WTC11 (cell line): ENCODE measurements around the gene SMYD3. TPM values are rescaled to one million over a fixed set of nuclear protein-coding genes. Genes with fewer than 3 reads are reported as not detected.

Experiments used
- ATAC-seq: fragments of 200-7000 bp; cut with Tn5 transposase; 2 replicates; pipeline ENCODE4 v1.10.0; 2021; ENCODE audit warnings: mild to moderate bottlenecking, moderate library complexity
- CTCF ChIA-PET: fragments of 300-600 bp; sonication (Branson Sonifier 250); formaldehyde crosslinking; loops from one replicate; lab custom pipeline; 2021; ENCODE audit warnings: antibody characterized with exemption; lab: Charles Lee
- POLR2A ChIA-PET: fragments of 350-600 bp; sonication (Branson Sonifier 250); formaldehyde crosslinking; loops from one replicate; lab custom pipeline; 2021; ENCODE audit warnings: antibody characterized with exemption; lab: Charles Lee
- DNase-seq: peaks from one replicate; pipeline ENCODE4 v3.0.0; 2021; ENCODE audit warnings: low spot score
- H3K27ac Mint-ChIP-seq: 2 replicates; pipeline ENCODE4 v1.8.0; 2021; ENCODE audit warnings: mixed read lengths
- H3K27me3 Mint-ChIP-seq: 2 replicates; pipeline ENCODE4 v1.8.0; 2021; ENCODE audit warnings: low read depth, mild to moderate bottlenecking, moderate library complexity, mixed read lengths
- H3K36me3 Mint-ChIP-seq: 2 replicates; pipeline ENCODE4 v1.8.0; 2021; ENCODE audit warnings: mixed read lengths
- H3K4me1 Mint-ChIP-seq: 2 replicates; pipeline ENCODE4 v1.8.0; 2022; ENCODE audit warnings: mixed read lengths
- H3K4me3 Mint-ChIP-seq: 2 replicates; pipeline ENCODE4 v1.8.0; 2021; ENCODE audit warnings: mild to moderate bottlenecking, moderate library complexity, mixed read lengths
- H3K9me3 Mint-ChIP-seq: 2 replicates; pipeline ENCODE4 v1.8.0; 2021; ENCODE audit warnings: mixed read lengths
- E2F1 ChIP-seq: sonication (generic); formaldehyde crosslinking; IDR thresholded peaks from 2 replicates; pipeline ENCODE4 v1.8.0; 2022; ENCODE audit warnings: mild to moderate bottlenecking, missing genetic modification reagents
- E2F4 ChIP-seq: sonication (generic); formaldehyde crosslinking; IDR thresholded peaks from 2 replicates; pipeline ENCODE4 v1.8.1; 2022; ENCODE audit warnings: low read depth, mild to moderate bottlenecking, moderate library complexity, missing genetic modification reagents, borderline replicate concordance
- ELF4 ChIP-seq: sonication (generic); formaldehyde crosslinking; IDR thresholded peaks from 2 replicates; pipeline ENCODE4 v1.8.1; 2022; ENCODE audit warnings: low read depth, mild to moderate bottlenecking, moderate library complexity, missing genetic modification reagents
- HMGA2 ChIP-seq: fragments of 250-450 bp; sonication (Bioruptor Pico); IDR thresholded peaks from 2 replicates; pipeline ENCODE4 v1.4.0; 2021; ENCODE audit warnings: mild to moderate bottlenecking, moderate library complexity
- JAZF1 ChIP-seq: fragments of 250-450 bp; sonication (Bioruptor Pico); IDR thresholded peaks from 2 replicates; pipeline ENCODE4 v1.9.0; 2021; ENCODE audit warnings: moderate library complexity, mild to moderate bottlenecking, inconsistent platforms
- NFATC4 ChIP-seq: fragments of 250-450 bp; sonication (Bioruptor Pico); IDR thresholded peaks from 2 replicates; pipeline ENCODE4 v1.9.0; 2021; ENCODE audit warnings: mild to moderate bottlenecking
- NR2C2 ChIP-seq: sonication (generic); formaldehyde crosslinking; IDR thresholded peaks from 2 replicates; pipeline ENCODE4 v1.8.0; 2022; ENCODE audit warnings: mild to moderate bottlenecking, missing genetic modification reagents
- NR3C1 ChIP-seq: sonication (generic); formaldehyde crosslinking; conservative IDR thresholded peaks from 2 replicates; pipeline ENCODE4 v1.8.1; 2023; ENCODE audit warnings: low read depth, mild to moderate bottlenecking, missing genetic modification reagents
- OVOL2 ChIP-seq: fragments of 250-450 bp; sonication (Bioruptor Pico); IDR thresholded peaks from 2 replicates; pipeline ENCODE4 v1.9.0; 2021; ENCODE audit warnings: mild to moderate bottlenecking, borderline replicate concordance
- RORB ChIP-seq: fragments of 250-450 bp; sonication (Bioruptor Pico); IDR thresholded peaks from 2 replicates; pipeline ENCODE4 v1.9.0; 2021; ENCODE audit warnings: mild to moderate bottlenecking
- SMAD4 ChIP-seq: sonication (generic); formaldehyde crosslinking; IDR thresholded peaks from 2 replicates; pipeline ENCODE4 v1.8.0; 2022; ENCODE audit warnings: mild to moderate bottlenecking, missing genetic modification reagents
- USF2 ChIP-seq: sonication (generic); formaldehyde crosslinking; IDR thresholded peaks from 2 replicates; pipeline ENCODE4 v1.8.1; 2023; ENCODE audit warnings: mild to moderate bottlenecking, missing genetic modification reagents, moderate library complexity
- ZBTB21 ChIP-seq: sonication (generic); formaldehyde crosslinking; IDR thresholded peaks from 2 replicates; pipeline ENCODE4 v1.8.1; 2023; ENCODE audit warnings: mild to moderate bottlenecking, missing genetic modification reagents, borderline replicate concordance
- ZNF121 ChIP-seq: sonication (generic); formaldehyde crosslinking; IDR thresholded peaks from 2 replicates; pipeline ENCODE4 v1.8.0; 2023; ENCODE audit warnings: missing genetic modification reagents
- ZNF671 ChIP-seq: fragments of 250-450 bp; sonication (Bioruptor Pico); IDR thresholded peaks from 2 replicates; pipeline ENCODE4 v1.8.0; 2021; ENCODE audit warnings: mild to moderate bottlenecking
- total RNA-seq: library from RNA; stranded (reverse); gene quantifications from 3 replicates; pipeline ENCODE4 v1.2.3, GENCODE V29; 2021
- TF ChIP-seq, protein P1 (sequence below): fragments of 250-450 bp; sonication (Bioruptor Pico); IDR thresholded peaks from 2 replicates; pipeline ENCODE4 v1.9.0; 2021; ENCODE audit warnings: mild to moderate bottlenecking
- TF ChIP-seq, protein P2 (sequence below): sonication (generic); formaldehyde crosslinking; IDR thresholded peaks from 2 replicates; pipeline ENCODE4 v1.8.0; 2022; ENCODE audit warnings: mild to moderate bottlenecking, missing genetic modification reagents
- TF ChIP-seq, protein P3 (sequence below): fragments of 250-450 bp; sonication (Bioruptor Pico); IDR thresholded peaks from 2 replicates; pipeline ENCODE4 v1.9.0; 2021; ENCODE audit warnings: mild to moderate bottlenecking

The SMYD3 gene
- total RNA-seq, 1 experiment from 2014 or later = 21.4 TPM

- H3K36me3 Mint-ChIP-seq = no peaks in the 10 kb centered on the region
- no peak for DNase-seq
- H3K4me1 Mint-ChIP-seq = peaks cover 4% of the 10 kb centered on the region; the same call in 1 of the 2 replicates
- ChIA-PET POLR2A (no interaction called here), CTCF (no interaction called here)
- no peaks in the 10 kb centered on the region for H3K9me3 Mint-ChIP-seq
- ATAC-seq = no peak
- no peak overlapping the region for H3K27ac Mint-ChIP-seq
- H3K27me3 Mint-ChIP-seq = no peaks in the 10 kb centered on the region
- no peak overlapping the region for H3K4me3 Mint-ChIP-seq
- TF ChIP-seq ELF4 (CRISPR knock-in tag) (no peak), RORB (CRISPR knock-in tag) (no peak), NR2C2 (CRISPR knock-in tag) (no peak), ZNF671 (no peak), SMAD4 (no peak), ZNF121 (CRISPR knock-in tag) (no peak), NFATC4 (no peak)
- TF ChIP-seq, protein P1, sequence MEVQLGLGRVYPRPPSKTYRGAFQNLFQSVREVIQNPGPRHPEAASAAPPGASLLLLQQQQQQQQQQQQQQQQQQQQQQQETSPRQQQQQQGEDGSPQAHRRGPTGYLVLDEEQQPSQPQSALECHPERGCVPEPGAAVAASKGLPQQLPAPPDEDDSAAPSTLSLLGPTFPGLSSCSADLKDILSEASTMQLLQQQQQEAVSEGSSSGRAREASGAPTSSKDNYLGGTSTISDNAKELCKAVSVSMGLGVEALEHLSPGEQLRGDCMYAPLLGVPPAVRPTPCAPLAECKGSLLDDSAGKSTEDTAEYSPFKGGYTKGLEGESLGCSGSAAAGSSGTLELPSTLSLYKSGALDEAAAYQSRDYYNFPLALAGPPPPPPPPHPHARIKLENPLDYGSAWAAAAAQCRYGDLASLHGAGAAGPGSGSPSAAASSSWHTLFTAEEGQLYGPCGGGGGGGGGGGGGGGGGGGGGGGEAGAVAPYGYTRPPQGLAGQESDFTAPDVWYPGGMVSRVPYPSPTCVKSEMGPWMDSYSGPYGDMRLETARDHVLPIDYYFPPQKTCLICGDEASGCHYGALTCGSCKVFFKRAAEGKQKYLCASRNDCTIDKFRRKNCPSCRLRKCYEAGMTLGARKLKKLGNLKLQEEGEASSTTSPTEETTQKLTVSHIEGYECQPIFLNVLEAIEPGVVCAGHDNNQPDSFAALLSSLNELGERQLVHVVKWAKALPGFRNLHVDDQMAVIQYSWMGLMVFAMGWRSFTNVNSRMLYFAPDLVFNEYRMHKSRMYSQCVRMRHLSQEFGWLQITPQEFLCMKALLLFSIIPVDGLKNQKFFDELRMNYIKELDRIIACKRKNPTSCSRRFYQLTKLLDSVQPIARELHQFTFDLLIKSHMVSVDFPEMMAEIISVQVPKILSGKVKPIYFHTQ (CRISPR knock-in tag) = no peak
- TF ChIP-seq, protein P2, sequence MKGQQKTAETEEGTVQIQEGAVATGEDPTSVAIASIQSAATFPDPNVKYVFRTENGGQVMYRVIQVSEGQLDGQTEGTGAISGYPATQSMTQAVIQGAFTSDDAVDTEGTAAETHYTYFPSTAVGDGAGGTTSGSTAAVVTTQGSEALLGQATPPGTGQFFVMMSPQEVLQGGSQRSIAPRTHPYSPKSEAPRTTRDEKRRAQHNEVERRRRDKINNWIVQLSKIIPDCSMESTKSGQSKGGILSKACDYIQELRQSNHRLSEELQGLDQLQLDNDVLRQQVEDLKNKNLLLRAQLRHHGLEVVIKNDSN (CRISPR knock-in tag) = no peak
These were observed 35.4 kb downstream of the SMYD3 start for GRCh38 chr1:246471688-246472087.

GRCh38 chr1:246470585-246470984 lies 36.5 kb downstream of the SMYD3 start:
- no peak for DNase-seq
- no peaks in the 10 kb centered on the region for H3K4me1 Mint-ChIP-seq
- H3K27me3 Mint-ChIP-seq = no peaks in the 10 kb centered on the region
- CTCF ChIA-PET = no interaction called here
- H3K36me3 Mint-ChIP-seq = no peaks in the 10 kb centered on the region
- H3K9me3 Mint-ChIP-seq = no peaks in the 10 kb centered on the region
- no peak overlapping the region for H3K4me3 Mint-ChIP-seq
- no peak for ATAC-seq
- TF ChIP-seq OVOL2 (CRISPR knock-in tag) (no peak), E2F1 (CRISPR knock-in tag) (no peak), ZBTB21 (CRISPR knock-in tag) (no peak), JAZF1 (CRISPR knock-in tag) (no peak)
- POLR2A ChIA-PET = no interaction called here
- no peak overlapping the region for H3K27ac Mint-ChIP-seq

- TF ChIP-seq, protein P3, sequence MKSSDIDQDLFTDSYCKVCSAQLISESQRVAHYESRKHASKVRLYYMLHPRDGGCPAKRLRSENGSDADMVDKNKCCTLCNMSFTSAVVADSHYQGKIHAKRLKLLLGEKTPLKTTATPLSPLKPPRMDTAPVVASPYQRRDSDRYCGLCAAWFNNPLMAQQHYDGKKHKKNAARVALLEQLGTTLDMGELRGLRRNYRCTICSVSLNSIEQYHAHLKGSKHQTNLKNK (CRISPR knock-in tag) = no peak
- TF ChIP-seq HMGA2 (CRISPR knock-in tag) (no peak), USF2 (CRISPR knock-in tag) (no peak), NR3C1 (CRISPR knock-in tag) (no peak), E2F4 (no peak)
- TF ChIP-seq, all 79 proteins: peak for 0
- ATAC-seq = no peak
- DNase-seq = no peak
- no peaks in the 10 kb centered on the region for H3K36me3 Mint-ChIP-seq
- POLR2A ChIA-PET = no interaction called here
- CTCF ChIA-PET = interaction anchor here (0.5 kb wide), 1 partner anchor 86 kb away, joined by 3 read pairs; no protein-coding TSS in a partner anchor
- H3K27me3 Mint-ChIP-seq = no peaks in the 10 kb centered on the region
- peaks cover 11% of the 10 kb centered on the region for H3K4me1 Mint-ChIP-seq
- H3K27ac Mint-ChIP-seq = peak overlapping the region; percentile 67; the same call in 1 of the 2 replicates
- H3K9me3 Mint-ChIP-seq = no peaks in the 10 kb centered on the region
- H3K4me3 Mint-ChIP-seq = no peak overlapping the region
These were observed 44.1 kb downstream of the SMYD3 start for GRCh38 chr1:246462986-246463385.
